Measurements from ENCODE around the gene NTN5.

GRCh38 chr19:48616041-48616436 lies 56.8 kb downstream of the NTN5 start:
- TF ChIP-seq CTCF (IDR thresholded peaks at IDR 0.05; ENCODE audit: low read depth, low read length, poor library complexity, severe bottlenecking): no peak
- TF ChIP-seq EZH2phosphoT487 (IDR thresholded peaks at IDR 0.05; ENCODE audit: borderline replicate concordance, low read length): no peak
